Keratinocyte (primary cell): Measurements from ENCODE around the gene PYCR2.
"Not testable (repeated sequence)": the region's sequence is repeated elsewhere in the genome, so short reads cannot be mapped to it uniquely, and the experiment has no call there.

Source experiments
- CTCF ChIP-seq, 3 experiments: IDR thresholded peaks in 1 of 3; conservative IDR thresholded peaks in 1 of 3; optimal IDR thresholded peaks in 1 of 3; 2 replicates in 2 of 3; 3 replicates in 1 of 3; pipeline versions ENCODE3 to v1.5.1; 2011; ENCODE audit warnings: low read length in 3 of 3, mild to moderate bottlenecking in 3 of 3, moderate library complexity in 2 of 3, control low read depth in 1 of 3, inconsistent platforms in 1 of 3; ENCODE audit not compliant: insufficient read depth in 2 of 3; ENCODE audit errors: extremely low read depth in 1 of 3
- EZH2 ChIP-seq: IDR thresholded peaks from one replicate; pipeline ENCODE4 v1.6.1; 2012; ENCODE audit warnings: inconsistent platforms, mild to moderate bottlenecking, low read length, moderate library complexity

DNA sequence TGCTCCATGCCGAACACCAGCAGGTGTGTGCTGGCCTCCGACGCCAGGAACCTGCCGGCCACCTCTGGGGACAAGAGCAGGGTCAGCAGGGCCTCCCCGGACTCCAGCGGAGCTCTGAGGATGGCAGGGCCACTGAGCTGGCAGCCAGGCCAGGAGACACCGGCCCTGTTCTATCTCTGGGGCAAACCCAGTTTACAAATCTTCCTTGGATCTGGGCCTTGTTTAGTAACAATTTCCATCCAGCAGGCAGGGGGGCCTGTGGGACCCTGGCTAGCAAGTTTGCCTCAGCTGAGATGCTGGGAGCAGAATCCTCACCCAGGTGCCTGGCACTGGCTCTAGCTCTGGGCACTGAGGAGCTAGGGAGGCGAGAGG lies 15.9 kb upstream of the PYCR2 start:
- TF ChIP-seq CTCF (optimal IDR thresholded peaks at IDR 0.05 in 1 of 3, IDR thresholded peaks at IDR 0.05 in 1 of 3, conservative IDR thresholded peaks at IDR 0.05 in 1 of 3; ENCODE audit: extremely low read depth in 1 of 3, insufficient read depth in 2 of 3, low read length in 3 of 3); EZH2: not testable (repeated sequence)
